Esophagus (tissue), 2 donors: ENCODE results near the gene TTLL8. TPM values are rescaled to one million over a fixed set of nuclear protein-coding genes. Genes with fewer than 3 reads are reported as not detected.
"Not testable (repeated sequence)": the region's sequence is repeated elsewhere in the genome, so short reads cannot be mapped to it uniquely, and the experiment has no call there.

Experiments
- H3K27ac ChIP-seq, 2 donors: one replicate each; pipeline ENCODE4 v1.5.1; 2013; ENCODE audit warnings: low read depth in 2 of 2, mild to moderate bottlenecking in 2 of 2, inconsistent platforms in 1 of 2, low read length in 1 of 2, moderate library complexity in 1 of 2
- H3K27me3 ChIP-seq, 2 donors: one replicate each; pipeline ENCODE4 v1.6.1; 2013; ENCODE audit warnings: low read length in 2 of 2, control low read depth in 1 of 2, mild to moderate bottlenecking in 1 of 2; ENCODE audit not compliant: insufficient read depth in 2 of 2, control insufficient read depth in 1 of 2
- H3K36me3 ChIP-seq, 2 donors: one replicate each; pipeline ENCODE4 v1.6.1; 2013; ENCODE audit warnings: low read length in 1 of 2; ENCODE audit not compliant: control insufficient read depth in 2 of 2, insufficient read depth in 2 of 2
- H3K4me1 ChIP-seq, 2 donors: one replicate each; pipeline ENCODE4 v1.6.1; 2013; ENCODE audit warnings: low read length in 1 of 2; ENCODE audit not compliant: control insufficient read depth in 2 of 2, insufficient read depth in 2 of 2
- H3K4me3 ChIP-seq, 2 donors: one replicate each; pipeline ENCODE4 v1.5.1; 2013; ENCODE audit warnings: low read length in 2 of 2, mild to moderate bottlenecking in 2 of 2, low read depth in 1 of 2, moderate library complexity in 1 of 2
- H3K9me3 ChIP-seq, 2 donors: one replicate each; pipeline ENCODE4 v1.6.1; 2013; ENCODE audit warnings: mild to moderate bottlenecking in 2 of 2, low read depth in 1 of 2, low read length in 1 of 2, moderate library complexity in 1 of 2; ENCODE audit not compliant: control insufficient read depth in 2 of 2, insufficient read depth in 1 of 2
- WGBS, 2 donors: extraction: QIAGEN DNeasy Blood & Tissue Kit; methylation state at CpG; one replicate each; pipeline ENCODE4 v1.1.7; 2013; 5-methylcytosine and 5-hydroxymethylcytosine counted together
- polyA plus RNA-seq, 2 donors: library from polyadenylated mRNA; stranded (reverse); fragments of 200-250 nt; gene quantifications; one replicate each; pipeline ENCODE4 v1.2.3, GENCODE V29; 2013
- donor health status: healthy with polysubstance abuse.
- donor health status: Bipolar disorder and iron deficiency.

Gene TTLL8
- polyA plus RNA-seq, 2 donors = not detected

- H3K9me3 ChIP-seq = not testable (repeated sequence)
These were observed 76.3 kb downstream of the TTLL8 start for GRCh38 chr22:49981799-49982198.

GRCh38 chr22:49979587-49980264 is 78.4 kb downstream of the TTLL8 start:
- Histone ChIP-seq H3K4me1 (peaks cover 3 to 10% of the 10 kb centered on the region in 2 donors), H3K36me3 (no peaks in the 10 kb centered on the region), H3K27me3 (peaks cover 0 to 3% of the 10 kb centered on the region in 2 donors), H3K9me3 (no peaks in the 10 kb centered on the region), H3K4me3 (no peak overlapping the region), H3K27ac (no peak overlapping the region)
- 56 to 58% methylated on average over 7 of the region's 7 CpGs for WGBS, 2 donors

More at GRCh38 chr22:49981799-49982198, 76.3 kb downstream of the TTLL8 start:
- not testable (repeated sequence) for H3K4me1 ChIP-seq, H3K4me3 ChIP-seq, H3K36me3 ChIP-seq, H3K27ac ChIP-seq, H3K27me3 ChIP-seq
- 93 to 97% methylated on average over 7 of the region's 7 CpGs for WGBS, 2 donors

- Histone ChIP-seq H3K27me3 (no peaks in the 10 kb centered on the region), H3K4me1 (peaks cover 0 to 8% of the 10 kb centered on the region in 2 donors), H3K9me3 (no peaks in the 10 kb centered on the region), H3K4me3 (no peak overlapping the region), H3K36me3 (no peaks in the 10 kb centered on the region), H3K27ac (no peak overlapping the region)
- 84% methylated on average over 14 of the region's 14 CpGs for WGBS, 2 donors
These were observed 80.5 kb downstream of the TTLL8 start for GRCh38 chr22:49977578-49977977.

- H3K27me3 ChIP-seq = no peaks in the 10 kb centered on the region
- no peak overlapping the region for H3K4me3 ChIP-seq
- no peak overlapping the region for H3K27ac ChIP-seq
- H3K36me3 ChIP-seq = no peaks in the 10 kb centered on the region
- H3K4me1 ChIP-seq = peaks cover 0 to 10% of the 10 kb centered on the region in 2 donors
- no peaks in the 10 kb centered on the region for H3K9me3 ChIP-seq
- WGBS, 2 donors = 52 to 57% methylated on average over 15 of the region's 15 CpGs
These were observed 81.5 kb downstream of the TTLL8 start for GRCh38 chr22:49976439-49977175.

- peaks cover 0 to 16% of the 10 kb centered on the region in 2 donors for H3K4me1 ChIP-seq
- WGBS, 2 donors = 29 to 39% methylated on average over 12 to 17 of the region's 17 CpGs
These were observed 82.3 kb downstream of the TTLL8 start for GRCh38 chr22:49975543-49976389.

GRCh38 chr22:49973018-49973961 is 84.8 kb downstream of the TTLL8 start:
- H3K27ac ChIP-seq = no peak overlapping the region
- H3K36me3 ChIP-seq = no peaks in the 10 kb centered on the region
- no peaks in the 10 kb centered on the region for H3K9me3 ChIP-seq
- peaks cover 0 to 33% of the 10 kb centered on the region in 2 donors for H3K4me1 ChIP-seq
- WGBS, 2 donors = 82 to 90% methylated on average over 5 of the region's 5 CpGs
- H3K4me3 ChIP-seq = no peak overlapping the region
- no peaks in the 10 kb centered on the region for H3K27me3 ChIP-seq

More at GRCh38 chr22:49975543-49976389, 82.3 kb downstream of the TTLL8 start:
- H3K27me3 ChIP-seq = no peaks in the 10 kb centered on the region
- peak overlapping the region in 1 of 2 donors; percentile 33 for H3K27ac ChIP-seq
- no peaks in the 10 kb centered on the region for H3K9me3 ChIP-seq
- H3K4me3 ChIP-seq = no peak overlapping the region
- H3K36me3 ChIP-seq = no peaks in the 10 kb centered on the region

GRCh38 chr22:49972163-49973017 is 85.7 kb downstream of the TTLL8 start:
- no peaks in the 10 kb centered on the region for H3K27me3 ChIP-seq
- WGBS, 2 donors = 47 to 50% methylated on average over 28 to 45 of the region's 45 CpGs
- peaks cover 0 to 33% of the 10 kb centered on the region in 2 donors for H3K4me1 ChIP-seq
- H3K36me3 ChIP-seq = peaks cover 0 to 3% of the 10 kb centered on the region in 2 donors
- no peak overlapping the region for H3K4me3 ChIP-seq
- no peaks in the 10 kb centered on the region for H3K9me3 ChIP-seq
- no peak overlapping the region for H3K27ac ChIP-seq
